Transverse colon (tissue), 4 donors: ENCODE measurements around the gene MAP6D1. TPM values are rescaled to one million over a fixed set of nuclear protein-coding genes. Genes with fewer than 3 reads are reported as not detected.

Experiments
- DNase-seq: peaks from one replicate; pipeline ENCODE4 v3.0.0-alpha.2; 2019
- H3K27ac ChIP-seq, 4 donors: fragments of 200-600 bp; sonication (generic); 2 replicates each; pipeline ENCODE4 v1.5.1; 2016 to 2018; ENCODE audit warnings: inconsistent platforms in 4 of 4
- H3K27me3 ChIP-seq: fragments of 200-600 bp; sonication (generic); 2 replicates; pipeline ENCODE4 v1.5.1; 2017; ENCODE audit warnings: inconsistent platforms
- H3K36me3 ChIP-seq, 4 donors: fragments of 200-600 bp; sonication (generic); 2 replicates each; pipeline ENCODE4 v1.5.1; 2017 to 2019; ENCODE audit warnings: inconsistent platforms in 4 of 4
- H3K4me1 ChIP-seq, 4 donors: fragments of 200-600 bp; sonication (generic); 2 replicates each; pipeline ENCODE4 v1.5.1; 2017 to 2020; ENCODE audit warnings: inconsistent platforms in 4 of 4
- H3K4me3 ChIP-seq, 4 donors: fragments of 200-600 bp; sonication (generic); 1 replicate in 1 of 4; 2 replicates in 3 of 4; pipeline versions ENCODE4 v1.5.1 to v1.6.1; 2017 to 2019; ENCODE audit warnings: inconsistent platforms in 4 of 4
- H3K9me3 ChIP-seq, 2 donors: fragments of 200-600 bp; sonication (generic); 2 replicates each; pipeline ENCODE4 v1.5.1; 2017 to 2019; ENCODE audit warnings: inconsistent platforms in 2 of 2
- EP300 ChIP-seq: sonication (generic); formaldehyde crosslinking; IDR thresholded peaks from one replicate; pipeline ENCODE4 v1.6.1; 2017; ENCODE audit warnings: antibody characterized with exemption, low read depth
- POLR2A ChIP-seq: fragments of 450-650 bp; IDR thresholded peaks from one replicate; pipeline ENCODE4 v1.6.1; 2016; ENCODE audit warnings: antibody characterized with exemption, mild to moderate bottlenecking, moderate library complexity
- POLR2AphosphoS5 ChIP-seq, 3 donors: sonication (generic); formaldehyde crosslinking; IDR thresholded peaks; one replicate each; pipeline ENCODE4 v1.6.1; 2016; ENCODE audit warnings: antibody characterized with exemption in 3 of 3
- WGBS, 2 donors: methylation state at CpG; one replicate each; pipeline ENCODE4 v1.1.5; 2018; ENCODE audit warnings: low coverage in 1 of 2; 5-methylcytosine and 5-hydroxymethylcytosine counted together
- in situ Hi-C, 4 donors: fragments of 200-750 bp; cut with MboI; loops; one replicate each; pipeline versions ENCODE4 v1.15.0 to v1.15.1; 2017; ENCODE audit warnings: low sequenced_read_pairs in 3 of 4, low pct_ligation_motif_present in 1 of 4, low pct_unique_long_range_greater_than_20kb in 1 of 4
- intact Hi-C: fragments of 100-400 bp; cut with DNase I; formaldehyde crosslinking; loops from one replicate; pipeline ENCODE4 v1.15.1; 2023; ENCODE audit warnings: low total_unique reads
- total RNA-seq, 4 donors: library from RNA; depleted of rRNA; stranded (reverse); fragments of >200 nt; gene quantifications; one replicate each; pipeline ENCODE4 v1.1.0, GENCODE V29; 2016
- TF ChIP-seq, protein P1 (sequence below), 5 experiments: fragments of 200-600 bp in 3 of 5; fragments of 450-650 bp in 2 of 5; sonication (generic) in 3 of 5; IDR thresholded peaks; 1 replicate in 2 of 5; 2 replicates in 3 of 5; pipeline ENCODE4 v1.5.1; 2016 to 2017; ENCODE audit warnings: antibody characterized with exemption in 5 of 5, inconsistent platforms in 3 of 5, mild to moderate bottlenecking in 2 of 5, moderate library complexity in 1 of 5

MAP6D1 gene
- total RNA-seq, 4 donors from 2014 or later: 1.4 to 2.1 TPM; not detected in 2

DNA sequence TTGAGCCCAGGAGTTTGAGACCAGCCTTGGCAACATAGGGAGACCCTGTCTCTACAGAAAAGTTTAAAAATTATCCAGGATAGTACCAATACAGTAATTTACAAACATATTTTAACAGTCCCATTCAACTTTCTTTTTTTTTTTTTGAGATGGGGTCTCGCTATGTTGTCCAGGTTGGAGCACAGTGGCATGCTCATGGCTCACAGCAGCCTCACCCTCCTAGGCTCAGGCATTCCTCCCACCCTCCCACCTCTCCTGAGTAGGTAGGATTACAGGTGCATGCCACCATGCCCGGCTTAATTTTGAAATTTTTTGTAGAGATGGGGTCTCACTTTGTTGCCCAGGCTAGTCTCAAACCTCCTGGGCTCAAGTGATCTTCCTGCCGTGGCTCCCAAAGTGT lies 12.5 kb upstream of the MAP6D1 start:
- in situ Hi-C loops (no loop called here), intact Hi-C loops (no loop called here)
- H3K9me3 ChIP-seq: no peaks in the 10 kb centered on the region
- no peaks in the 10 kb centered on the region for H3K4me1 ChIP-seq
- DNase-seq: no peak
- no peak overlapping the region for H3K27ac ChIP-seq
- TF ChIP-seq, protein P1, sequence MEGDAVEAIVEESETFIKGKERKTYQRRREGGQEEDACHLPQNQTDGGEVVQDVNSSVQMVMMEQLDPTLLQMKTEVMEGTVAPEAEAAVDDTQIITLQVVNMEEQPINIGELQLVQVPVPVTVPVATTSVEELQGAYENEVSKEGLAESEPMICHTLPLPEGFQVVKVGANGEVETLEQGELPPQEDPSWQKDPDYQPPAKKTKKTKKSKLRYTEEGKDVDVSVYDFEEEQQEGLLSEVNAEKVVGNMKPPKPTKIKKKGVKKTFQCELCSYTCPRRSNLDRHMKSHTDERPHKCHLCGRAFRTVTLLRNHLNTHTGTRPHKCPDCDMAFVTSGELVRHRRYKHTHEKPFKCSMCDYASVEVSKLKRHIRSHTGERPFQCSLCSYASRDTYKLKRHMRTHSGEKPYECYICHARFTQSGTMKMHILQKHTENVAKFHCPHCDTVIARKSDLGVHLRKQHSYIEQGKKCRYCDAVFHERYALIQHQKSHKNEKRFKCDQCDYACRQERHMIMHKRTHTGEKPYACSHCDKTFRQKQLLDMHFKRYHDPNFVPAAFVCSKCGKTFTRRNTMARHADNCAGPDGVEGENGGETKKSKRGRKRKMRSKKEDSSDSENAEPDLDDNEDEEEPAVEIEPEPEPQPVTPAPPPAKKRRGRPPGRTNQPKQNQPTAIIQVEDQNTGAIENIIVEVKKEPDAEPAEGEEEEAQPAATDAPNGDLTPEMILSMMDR (IDR thresholded peaks at IDR 0.05): no peak
- TF ChIP-seq POLR2AphosphoS5 (IDR thresholded peaks at IDR 0.05) (no peak), EP300 (no peak), POLR2A (no peak)
- H3K36me3 ChIP-seq: peaks cover 0 to 56% (median 28%) of the 10 kb centered on the region in 4 donors
- 93 to 100% methylated on average over 3 of the region's 3 CpGs for WGBS, 2 donors
- no peak overlapping the region for H3K4me3 ChIP-seq
- H3K27me3 ChIP-seq: no peaks in the 10 kb centered on the region

GRCh38 chr3:183837390-183837789 lies 12.0 kb upstream of the MAP6D1 start:
- Histone ChIP-seq H3K36me3 (peaks cover 0 to 57% (median 32%) of the 10 kb centered on the region in 4 donors), H3K27ac (no peak overlapping the region), H3K4me3 (no peak overlapping the region), H3K27me3 (no peaks in the 10 kb centered on the region), H3K4me1 (no peaks in the 10 kb centered on the region), H3K9me3 (no peaks in the 10 kb centered on the region)
- TF ChIP-seq POLR2AphosphoS5 (IDR thresholded peaks at IDR 0.05): no peak
- TF ChIP-seq, protein P1 (IDR thresholded peaks at IDR 0.05): no peak
- TF ChIP-seq POLR2A: no peak
- no peak for TF ChIP-seq EP300
- DNase-seq: no peak
- WGBS, 2 donors: 88% methylated on average over 9 of the region's 9 CpGs; no CpG with 5 or more reads in 1 of the 2 donors
- in situ Hi-C loops (no loop called here), intact Hi-C loops (no loop called here)

DNA sequence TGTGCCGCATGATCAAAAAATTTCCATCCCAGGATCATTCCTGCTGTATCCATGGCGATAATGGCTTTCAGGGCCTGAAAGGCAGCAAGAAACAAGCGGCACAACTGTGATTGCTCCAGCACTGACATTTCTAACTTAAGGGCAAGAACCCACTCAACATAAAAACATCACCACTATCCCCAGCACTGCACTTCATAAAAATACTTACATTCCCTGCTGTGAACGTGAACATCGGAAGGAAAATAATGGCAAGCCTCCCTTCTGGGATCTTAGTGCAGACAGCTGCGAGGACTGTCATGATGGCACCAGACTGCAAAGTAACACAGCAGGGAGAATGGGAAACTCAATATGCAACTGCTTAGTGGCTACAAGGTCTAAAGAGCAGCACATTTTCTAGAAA lies 8.1 kb upstream of the MAP6D1 start:
- no peaks in the 10 kb centered on the region for H3K9me3 ChIP-seq
- WGBS, 2 donors: 94 to 100% methylated on average over 5 to 6 of the region's 6 CpGs
- intact Hi-C loops (no loop called here), in situ Hi-C loops (no loop called here)
- H3K27me3 ChIP-seq: no peaks in the 10 kb centered on the region
- TF ChIP-seq POLR2AphosphoS5 (IDR thresholded peaks at IDR 0.05): no peak
- TF ChIP-seq, protein P1 (IDR thresholded peaks at IDR 0.05): no peak
- no peak for TF ChIP-seq EP300
- TF ChIP-seq POLR2A: no peak
- H3K4me1 ChIP-seq: no peaks in the 10 kb centered on the region
- H3K36me3 ChIP-seq: peaks cover 0 to 44% (median 21%) of the 10 kb centered on the region in 4 donors
- no peak overlapping the region for H3K27ac ChIP-seq
- no peak for DNase-seq
- no peak overlapping the region for H3K4me3 ChIP-seq

GRCh38 chr3:183830187-183830586 lies 4.8 kb upstream of the MAP6D1 start:
- DNase-seq: no peak
- no peak for TF ChIP-seq EP300
- no peak for TF ChIP-seq POLR2AphosphoS5 (IDR thresholded peaks at IDR 0.05)
- TF ChIP-seq, protein P1 (IDR thresholded peaks at IDR 0.05): no peak
- TF ChIP-seq POLR2A: no peak
- 93 to 100% methylated on average over 1 to 9 of the region's 9 CpGs for WGBS, 2 donors
- Histone ChIP-seq H3K4me1 (peaks cover 0 to 6% (median 2%) of the 10 kb centered on the region in 4 donors), H3K27ac (no peak overlapping the region), H3K9me3 (no peaks in the 10 kb centered on the region), H3K36me3 (peaks cover 0 to 25% (median 16%) of the 10 kb centered on the region in 4 donors), H3K27me3 (no peaks in the 10 kb centered on the region), H3K4me3 (no peak overlapping the region)
- in situ Hi-C loops (no loop called here), intact Hi-C loops (no loop called here)
